ENCODE results near the gene FOXN3.
A peak's percentile ranks its signal among the peaks of the same experiment; 100 is the strongest.

FOXN3 gene

DNA sequence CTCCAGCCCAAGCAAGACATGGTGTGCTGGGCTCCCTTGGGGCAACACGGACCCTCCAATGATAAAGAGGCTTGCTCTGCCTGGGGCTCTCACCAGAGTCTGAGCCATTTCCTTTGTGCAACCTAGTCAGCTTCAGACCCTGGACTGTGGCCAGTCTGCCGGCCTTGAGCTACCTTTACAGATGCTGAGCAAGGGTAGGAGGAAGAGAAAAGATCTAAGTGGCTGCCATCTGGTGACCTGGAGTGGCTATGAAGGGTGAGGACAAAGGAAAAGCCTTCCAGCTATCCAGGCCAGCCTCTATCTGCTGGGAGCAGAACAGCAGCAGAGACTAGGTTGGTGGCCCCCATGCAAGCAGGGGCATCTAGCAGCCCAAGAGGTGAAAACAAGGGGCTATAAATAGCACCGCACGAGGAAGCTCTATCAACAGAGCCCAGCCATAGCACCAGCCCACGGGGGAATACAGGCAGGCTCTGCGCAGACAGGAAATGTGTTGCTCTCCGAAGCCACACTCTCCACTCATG lies 230.1 kb downstream of the FOXN3 start:
- H2BK15ac ChIP-seq (replicated peaks; ENCODE audit: low read depth), result no peak overlapping the region
- no peak overlapping the region for H4K5ac ChIP-seq (ENCODE audit: low read length)
- peaks cover 2% of the 10 kb centered on the region for H3K79me2 ChIP-seq (ENCODE audit: control insufficient read depth, insufficient read depth, low read length)
- no peak overlapping the region for H2BK5ac ChIP-seq (ENCODE audit: low read length)
- H2AK5ac ChIP-seq (ENCODE audit: low read length), result no peak overlapping the region
- no peak overlapping the region for H3K4me3 ChIP-seq (ENCODE audit: low read length)
- no peak overlapping the region for H4K8ac ChIP-seq (ENCODE audit: low read depth, low read length)
- no peak overlapping the region for H3K4me2 ChIP-seq (ENCODE audit: low read length)
- H3K4me1 ChIP-seq (ENCODE audit: control insufficient read depth, low read depth, low read length), result no peaks in the 10 kb centered on the region
- H3K9ac ChIP-seq (ENCODE audit: low read length), result no peak overlapping the region
- no peaks in the 10 kb centered on the region for H3K27me3 ChIP-seq (ENCODE audit: insufficient read depth, low read length, poor library complexity)
- no peaks in the 10 kb centered on the region for H3K36me3 ChIP-seq (ENCODE audit: control insufficient read depth, insufficient read depth, low read length)
- no peak overlapping the region for H3K23ac ChIP-seq (ENCODE audit: low read length)
- H3K18ac ChIP-seq (ENCODE audit: low read length), result no peak overlapping the region
- H3K79me1 ChIP-seq (ENCODE audit: low read length), result peaks cover 6% of the 10 kb centered on the region
- H3K56ac ChIP-seq (ENCODE audit: low read length), result no peak overlapping the region
- DNase-seq, result peak; percentile 33
- H2BK120ac ChIP-seq (ENCODE audit: low read depth, low read length), result no peak overlapping the region
- WGBS (ENCODE audit: extremely low coverage, insufficient coverage, low lambda C conversion rate), result no CpG with 5 or more reads among the region's 7 CpGs
- no peak overlapping the region for H3K27ac ChIP-seq (ENCODE audit: low read depth, low read length)
- no peak overlapping the region for H3K4ac ChIP-seq (ENCODE audit: low read depth, low read length)

DNA sequence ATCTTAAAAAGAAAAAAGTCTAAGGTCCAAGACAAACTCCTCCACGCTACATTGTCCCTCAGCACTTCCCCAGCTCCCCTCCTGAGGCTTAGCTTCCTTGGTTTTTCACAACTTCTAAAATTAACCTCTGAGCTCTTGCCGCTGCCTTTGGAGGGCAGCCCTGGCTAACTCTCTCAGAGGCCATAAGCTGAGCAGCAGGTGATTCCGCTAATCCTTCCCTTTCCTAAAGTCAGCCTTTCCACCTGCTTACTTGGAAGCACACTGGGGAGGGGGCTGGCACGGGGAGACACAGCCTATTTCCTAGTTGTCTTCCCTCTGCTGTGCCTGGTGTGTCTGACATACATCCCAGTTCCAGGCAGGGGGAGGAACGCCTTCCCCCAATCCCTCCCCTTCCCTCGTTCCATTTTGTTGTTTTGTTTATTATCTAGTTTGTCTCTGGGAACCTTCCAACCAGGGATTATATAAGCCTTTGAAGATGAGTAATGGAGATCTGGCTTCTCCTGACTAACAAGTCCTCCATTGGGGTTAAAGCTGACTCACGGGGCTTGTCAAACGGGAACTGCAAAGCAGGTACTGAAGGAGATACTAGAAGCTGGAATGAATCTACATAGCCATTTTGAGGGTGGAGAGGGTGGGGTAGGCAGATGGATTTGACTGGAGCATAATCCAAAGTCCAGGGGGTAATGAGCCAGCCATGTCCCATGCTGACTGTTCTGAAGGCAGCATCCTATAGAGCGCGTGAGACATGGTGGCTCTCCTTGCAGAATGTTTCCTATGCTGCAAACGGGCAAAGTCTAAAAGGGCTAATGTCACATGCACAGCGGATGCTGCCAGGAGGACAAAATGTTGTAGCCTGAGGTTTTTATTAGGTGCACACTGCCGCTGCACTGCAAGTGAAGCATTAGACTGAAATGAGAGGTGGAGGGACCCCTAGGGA lies 230.8 kb downstream of the FOXN3 start:
- no peaks in the 10 kb centered on the region for H3K4me1 ChIP-seq (ENCODE audit: control insufficient read depth, low read depth, low read length)
- no peak overlapping the region for H3K4me3 ChIP-seq (ENCODE audit: low read length)
- H4K5ac ChIP-seq (ENCODE audit: low read length), result no peak overlapping the region

DNA sequence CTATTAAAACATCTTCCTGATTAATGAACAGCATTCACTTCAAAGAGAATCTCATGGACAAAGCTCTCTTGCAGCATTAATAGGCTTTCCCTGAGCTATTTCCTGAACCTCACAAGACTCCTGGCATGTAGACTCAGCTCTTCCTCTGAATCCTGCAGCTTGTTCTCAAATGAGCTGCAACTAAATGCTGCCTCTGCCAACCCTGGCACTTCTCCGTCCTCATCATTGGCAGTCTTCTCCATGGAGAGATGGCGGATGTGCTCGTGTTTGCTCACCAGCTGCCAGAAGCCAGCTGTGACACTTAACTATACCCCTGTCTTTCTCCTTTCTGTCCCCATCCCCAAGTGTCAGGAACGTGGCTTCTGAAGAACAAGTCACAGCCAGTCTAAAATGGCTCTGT lies 232.1 kb downstream of the FOXN3 start:
- H3K36me3 ChIP-seq (ENCODE audit: control insufficient read depth, insufficient read depth, low read length), result no peaks in the 10 kb centered on the region
- no peak overlapping the region for H3K4ac ChIP-seq (ENCODE audit: low read depth, low read length)
- no peak overlapping the region for H3K4me3 ChIP-seq (ENCODE audit: low read length)
- H3K9ac ChIP-seq (ENCODE audit: low read length), result no peak overlapping the region
- no CpG with 5 or more reads among the region's 4 CpGs for WGBS (ENCODE audit: extremely low coverage, insufficient coverage, low lambda C conversion rate)
- no peak overlapping the region for H3K56ac ChIP-seq (ENCODE audit: low read length)
- no peak overlapping the region for H4K8ac ChIP-seq (ENCODE audit: low read depth, low read length)
- no peak overlapping the region for H2BK15ac ChIP-seq (replicated peaks; ENCODE audit: low read depth)
- no peak overlapping the region for H3K4me2 ChIP-seq (ENCODE audit: low read length)
- H2AK5ac ChIP-seq (ENCODE audit: low read length), result no peak overlapping the region
- no peaks in the 10 kb centered on the region for H3K4me1 ChIP-seq (ENCODE audit: control insufficient read depth, low read depth, low read length)
- no peak overlapping the region for H3K27ac ChIP-seq (ENCODE audit: low read depth, low read length)
- no peak for DNase-seq
- H3K79me1 ChIP-seq (ENCODE audit: low read length), result peaks cover 3% of the 10 kb centered on the region
- no peak overlapping the region for H3K23ac ChIP-seq (ENCODE audit: low read length)
- H3K27me3 ChIP-seq (ENCODE audit: insufficient read depth, low read length, poor library complexity), result no peaks in the 10 kb centered on the region
- no peak overlapping the region for H4K5ac ChIP-seq (ENCODE audit: low read length)
- no peak overlapping the region for H2BK5ac ChIP-seq (ENCODE audit: low read length)
- H2BK120ac ChIP-seq (ENCODE audit: low read depth, low read length), result no peak overlapping the region
- peaks cover 2% of the 10 kb centered on the region for H3K79me2 ChIP-seq (ENCODE audit: control insufficient read depth, insufficient read depth, low read length)
- H3K18ac ChIP-seq (ENCODE audit: low read length), result no peak overlapping the region

More for the DNA sequence above, 230.8 kb downstream of the FOXN3 start:
- H3K27ac ChIP-seq (ENCODE audit: low read depth, low read length), result no peak overlapping the region
- no peak for DNase-seq
- H3K4ac ChIP-seq (ENCODE audit: low read depth, low read length), result no peak overlapping the region
- H3K23ac ChIP-seq (ENCODE audit: low read length), result no peak overlapping the region
- H3K36me3 ChIP-seq (ENCODE audit: control insufficient read depth, insufficient read depth, low read length), result no peaks in the 10 kb centered on the region
- no peak overlapping the region for H2BK120ac ChIP-seq (ENCODE audit: low read depth, low read length)
- no peak overlapping the region for H3K9ac ChIP-seq (ENCODE audit: low read length)
- H3K4me2 ChIP-seq (ENCODE audit: low read length), result no peak overlapping the region
- H3K79me2 ChIP-seq (ENCODE audit: control insufficient read depth, insufficient read depth, low read length), result peaks cover 2% of the 10 kb centered on the region
- no peaks in the 10 kb centered on the region for H3K27me3 ChIP-seq (ENCODE audit: insufficient read depth, low read length, poor library complexity)
- H4K8ac ChIP-seq (ENCODE audit: low read depth, low read length), result no peak overlapping the region
- no peak overlapping the region for H2BK15ac ChIP-seq (replicated peaks; ENCODE audit: low read depth)
- H3K56ac ChIP-seq (ENCODE audit: low read length), result no peak overlapping the region
- no CpG with 5 or more reads among the region's 13 CpGs for whole genome bisulfite sequencing (ENCODE audit: extremely low coverage, insufficient coverage, low lambda C conversion rate)
- no peak overlapping the region for H3K18ac ChIP-seq (ENCODE audit: low read length)
- H2BK5ac ChIP-seq (ENCODE audit: low read length), result no peak overlapping the region
- H2AK5ac ChIP-seq (ENCODE audit: low read length), result no peak overlapping the region
- peaks cover 4% of the 10 kb centered on the region for H3K79me1 ChIP-seq (ENCODE audit: low read length)

DNA sequence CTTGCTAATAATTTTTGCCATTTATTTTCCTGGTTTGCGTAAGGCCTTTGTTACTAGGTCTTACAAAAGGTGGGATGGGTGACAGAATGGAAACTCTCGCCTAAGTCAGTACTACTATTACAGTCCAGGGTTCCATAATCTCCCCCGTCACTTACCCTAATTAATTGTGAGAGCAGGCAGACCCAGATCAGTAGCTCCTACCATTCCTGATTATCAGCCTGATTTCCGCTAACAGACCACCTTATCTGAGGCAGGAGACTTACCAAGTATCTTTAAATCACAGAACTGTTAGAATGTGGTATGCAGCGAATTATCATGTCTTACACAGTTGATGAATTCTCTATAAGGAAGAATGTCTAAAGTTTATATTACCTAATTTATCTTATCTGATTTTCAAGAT lies 234.7 kb downstream of the FOXN3 start:
- H2BK15ac ChIP-seq (replicated peaks; ENCODE audit: low read depth), result no peak overlapping the region
- H2BK120ac ChIP-seq (ENCODE audit: low read depth, low read length), result no peak overlapping the region
- no peak overlapping the region for H3K9ac ChIP-seq (ENCODE audit: low read length)
- H3K27me3 ChIP-seq (ENCODE audit: insufficient read depth, low read length, poor library complexity), result no peaks in the 10 kb centered on the region
- H3K23ac ChIP-seq (ENCODE audit: low read length), result no peak overlapping the region
- no peak overlapping the region for H3K4ac ChIP-seq (ENCODE audit: low read depth, low read length)
- H3K79me2 ChIP-seq (ENCODE audit: control insufficient read depth, insufficient read depth, low read length), result peaks cover 2% of the 10 kb centered on the region
- no peak overlapping the region for H2AK5ac ChIP-seq (ENCODE audit: low read length)
- no peak overlapping the region for H3K27ac ChIP-seq (ENCODE audit: low read depth, low read length)
- no peak overlapping the region for H3K18ac ChIP-seq (ENCODE audit: low read length)
- H4K5ac ChIP-seq (ENCODE audit: low read length), result no peak overlapping the region
- peaks cover 2% of the 10 kb centered on the region for H3K4me1 ChIP-seq (ENCODE audit: control insufficient read depth, low read depth, low read length)
- H4K8ac ChIP-seq (ENCODE audit: low read depth, low read length), result no peak overlapping the region
- H2BK5ac ChIP-seq (ENCODE audit: low read length), result no peak overlapping the region
- no peak overlapping the region for H3K4me3 ChIP-seq (ENCODE audit: low read length)
- DNase-seq, result peak; percentile 76
- H3K4me2 ChIP-seq (ENCODE audit: low read length), result no peak overlapping the region
- peaks cover 3% of the 10 kb centered on the region for H3K79me1 ChIP-seq (ENCODE audit: low read length)
- no peak overlapping the region for H3K56ac ChIP-seq (ENCODE audit: low read length)
- no CpG with 5 or more reads among the region's 5 CpGs for WGBS (ENCODE audit: extremely low coverage, insufficient coverage, low lambda C conversion rate)
- H3K36me3 ChIP-seq (ENCODE audit: control insufficient read depth, insufficient read depth, low read length), result no peaks in the 10 kb centered on the region

- no CpG with 5 or more reads among the region's 14 CpGs for WGBS (ENCODE audit: extremely low coverage, insufficient coverage, low lambda C conversion rate)
- Histone ChIP-seq H3K36me3 (ENCODE audit: control insufficient read depth, insufficient read depth, low read length) (no peaks in the 10 kb centered on the region), H3K27ac (ENCODE audit: low read depth, low read length) (no peak overlapping the region), H3K9ac (ENCODE audit: low read length) (no peak overlapping the region), H3K79me2 (ENCODE audit: control insufficient read depth, insufficient read depth, low read length) (peaks cover 2% of the 10 kb centered on the region), H3K4me1 (ENCODE audit: control insufficient read depth, low read depth, low read length) (peaks cover 2% of the 10 kb centered on the region), H3K23ac (ENCODE audit: low read length) (no peak overlapping the region), H2BK120ac (ENCODE audit: low read depth, low read length) (no peak overlapping the region), H3K56ac (ENCODE audit: low read length) (no peak overlapping the region), H3K4me2 (ENCODE audit: low read length) (no peak overlapping the region), H4K8ac (ENCODE audit: low read depth, low read length) (no peak overlapping the region), H2BK15ac (replicated peaks; ENCODE audit: low read depth) (no peak overlapping the region), H3K79me1 (ENCODE audit: low read length) (peaks cover 2% of the 10 kb centered on the region), H3K18ac (ENCODE audit: low read length) (no peak overlapping the region), H2AK5ac (ENCODE audit: low read length) (no peak overlapping the region), H3K4me3 (ENCODE audit: low read length) (no peak overlapping the region), H2BK5ac (ENCODE audit: low read length) (no peak overlapping the region), H3K4ac (ENCODE audit: low read depth, low read length) (no peak overlapping the region), H3K27me3 (ENCODE audit: insufficient read depth, low read length, poor library complexity) (no peaks in the 10 kb centered on the region), H4K5ac (ENCODE audit: low read length) (no peak overlapping the region)
- DNase-seq, result no peak
These were observed 236.5 kb downstream of the FOXN3 start for GRCh38 chr14:89180546-89180945.
